ENCODE results near the gene CHRNA9.

The CHRNA9 gene

DNA sequence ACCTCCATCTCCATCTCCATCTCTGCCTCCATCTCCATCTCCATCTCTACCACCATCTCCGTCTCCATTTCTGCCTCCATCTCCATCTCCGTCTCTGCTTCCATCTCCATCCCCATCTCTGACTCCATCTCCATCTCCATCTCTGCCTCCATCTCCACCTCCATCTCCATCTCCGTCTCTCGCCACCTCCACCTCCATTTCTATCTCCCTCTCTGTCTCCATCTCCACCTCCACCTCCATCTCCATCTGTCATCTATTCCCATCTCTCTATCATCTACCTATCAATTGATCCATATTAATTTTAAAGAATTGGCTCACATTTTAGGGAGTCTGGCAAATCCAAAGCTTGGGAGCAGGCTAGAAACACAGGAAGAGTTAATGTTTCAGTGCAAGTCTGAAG is 39.6 kb upstream of the CHRNA9 start:
- CTCF ChIA-PET: no interaction called here
- no peak for TF ChIP-seq SP1 (IDR thresholded peaks at IDR 0.05)
- TF ChIP-seq, protein P1, sequence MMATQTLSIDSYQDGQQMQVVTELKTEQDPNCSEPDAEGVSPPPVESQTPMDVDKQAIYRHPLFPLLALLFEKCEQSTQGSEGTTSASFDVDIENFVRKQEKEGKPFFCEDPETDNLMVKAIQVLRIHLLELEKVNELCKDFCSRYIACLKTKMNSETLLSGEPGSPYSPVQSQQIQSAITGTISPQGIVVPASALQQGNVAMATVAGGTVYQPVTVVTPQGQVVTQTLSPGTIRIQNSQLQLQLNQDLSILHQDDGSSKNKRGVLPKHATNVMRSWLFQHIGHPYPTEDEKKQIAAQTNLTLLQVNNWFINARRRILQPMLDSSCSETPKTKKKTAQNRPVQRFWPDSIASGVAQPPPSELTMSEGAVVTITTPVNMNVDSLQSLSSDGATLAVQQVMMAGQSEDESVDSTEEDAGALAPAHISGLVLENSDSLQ (IDR thresholded peaks at IDR 0.05): no peak
- TF ChIP-seq FOXM1 (IDR thresholded peaks at IDR 0.05; ENCODE audit: borderline replicate concordance): no peak
- TF ChIP-seq ARNT (IDR thresholded peaks at IDR 0.05): no peak
- TF ChIP-seq ZNF384 (IDR thresholded peaks at IDR 0.05): no peak
- no peak for TF ChIP-seq HDGF (IDR thresholded peaks at IDR 0.05; ENCODE audit: borderline replicate concordance)
- TF ChIP-seq ELF4 (IDR thresholded peaks at IDR 0.05): no peak
- TF ChIP-seq SUZ12 (IDR thresholded peaks at IDR 0.05): no peak
- POLR2A ChIA-PET: no interaction called here
- no peak for DNase-seq (ENCODE audit: extremely low spot score)

DNA sequence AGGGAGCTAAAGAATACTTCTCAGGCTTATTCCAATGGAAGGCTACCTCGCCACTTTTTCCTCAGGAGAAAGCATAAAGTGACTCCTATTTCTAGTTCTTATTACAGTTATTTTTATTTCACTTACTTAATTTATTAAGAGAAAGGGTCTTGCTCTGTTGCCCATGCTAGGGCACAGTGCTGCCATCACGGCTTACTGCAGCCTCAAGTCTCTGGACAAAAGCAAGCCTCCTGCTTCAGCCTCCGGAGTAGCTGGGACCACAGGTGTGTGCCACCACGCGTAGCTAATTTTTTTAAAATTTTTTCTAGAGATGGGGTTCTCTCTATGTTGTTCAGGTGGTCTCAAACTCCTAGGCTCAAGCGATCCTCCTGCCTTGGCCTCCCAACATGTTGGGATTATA is 36.0 kb upstream of the CHRNA9 start:
- TF ChIP-seq FOXA1 (IDR thresholded peaks at IDR 0.05): no peak
- TF ChIP-seq CTBP1 (IDR thresholded peaks at IDR 0.05; ENCODE audit: borderline replicate concordance): no peak
- TF ChIP-seq FOXK2 (IDR thresholded peaks at IDR 0.05): no peak
- no peak for TF ChIP-seq ELF4 (IDR thresholded peaks at IDR 0.05)
- no peak for TF ChIP-seq LEF1 (IDR thresholded peaks at IDR 0.05; ENCODE audit: borderline replicate concordance)
- no peak for TF ChIP-seq SP1 (IDR thresholded peaks at IDR 0.05)
- no peak for TF ChIP-seq BHLHE40 (IDR thresholded peaks at IDR 0.05; ENCODE audit: borderline replicate concordance)
- no peak for TF ChIP-seq FOXM1 (IDR thresholded peaks at IDR 0.05; ENCODE audit: borderline replicate concordance)
- no peak for TF ChIP-seq SUZ12 (IDR thresholded peaks at IDR 0.05)
- TF ChIP-seq L3MBTL2 (conservative IDR thresholded peaks at IDR 0.05): no peak
- TF ChIP-seq ZNF384 (IDR thresholded peaks at IDR 0.05): no peak
- TF ChIP-seq TARDBP (IDR thresholded peaks at IDR 0.05): no peak
- no peak for DNase-seq (ENCODE audit: extremely low spot score)
- ChIA-PET CTCF (no interaction called here), POLR2A (no interaction called here)

DNA sequence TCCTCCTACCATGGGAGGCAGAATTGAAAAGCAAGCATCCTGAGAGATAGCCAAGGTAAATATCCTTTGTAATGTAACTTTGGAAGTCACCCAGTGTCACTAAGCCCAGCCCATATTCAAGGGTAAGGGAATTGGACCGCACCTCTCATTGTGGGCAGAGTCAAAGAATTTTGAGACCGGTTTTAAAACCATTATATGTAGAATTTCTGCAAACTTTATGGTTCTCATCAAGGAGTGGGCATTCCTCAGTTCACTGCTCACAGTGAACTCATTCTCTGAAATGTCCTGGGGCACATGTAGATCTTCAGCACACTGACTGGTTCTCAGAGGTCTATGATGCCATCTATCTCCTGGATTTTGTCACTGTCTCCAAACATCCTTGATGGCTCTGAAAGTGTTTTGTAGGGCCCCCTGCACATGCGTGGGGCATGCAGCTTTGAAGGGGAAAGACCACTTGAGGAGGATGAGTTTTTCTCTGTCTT is 35.3 kb upstream of the CHRNA9 start:
- TF ChIP-seq ARNT (IDR thresholded peaks at IDR 0.05) (no peak), SP1 (IDR thresholded peaks at IDR 0.05) (no peak), LEF1 (IDR thresholded peaks at IDR 0.05; ENCODE audit: borderline replicate concordance) (no peak), ELF4 (IDR thresholded peaks at IDR 0.05) (no peak), TARDBP (IDR thresholded peaks at IDR 0.05) (no peak), ZNF384 (IDR thresholded peaks at IDR 0.05) (no peak), FOXM1 (IDR thresholded peaks at IDR 0.05; ENCODE audit: borderline replicate concordance) (no peak), FOXA1 (IDR thresholded peaks at IDR 0.05) (no peak), BHLHE40 (IDR thresholded peaks at IDR 0.05; ENCODE audit: borderline replicate concordance) (no peak), HDGF (IDR thresholded peaks at IDR 0.05; ENCODE audit: borderline replicate concordance) (no peak), SUZ12 (IDR thresholded peaks at IDR 0.05) (no peak)
- TF ChIP-seq, protein P1 (IDR thresholded peaks at IDR 0.05): no peak
- ChIA-PET POLR2A (no interaction called here), CTCF (no interaction called here)
- no peak for DNase-seq (ENCODE audit: extremely low spot score)

DNA sequence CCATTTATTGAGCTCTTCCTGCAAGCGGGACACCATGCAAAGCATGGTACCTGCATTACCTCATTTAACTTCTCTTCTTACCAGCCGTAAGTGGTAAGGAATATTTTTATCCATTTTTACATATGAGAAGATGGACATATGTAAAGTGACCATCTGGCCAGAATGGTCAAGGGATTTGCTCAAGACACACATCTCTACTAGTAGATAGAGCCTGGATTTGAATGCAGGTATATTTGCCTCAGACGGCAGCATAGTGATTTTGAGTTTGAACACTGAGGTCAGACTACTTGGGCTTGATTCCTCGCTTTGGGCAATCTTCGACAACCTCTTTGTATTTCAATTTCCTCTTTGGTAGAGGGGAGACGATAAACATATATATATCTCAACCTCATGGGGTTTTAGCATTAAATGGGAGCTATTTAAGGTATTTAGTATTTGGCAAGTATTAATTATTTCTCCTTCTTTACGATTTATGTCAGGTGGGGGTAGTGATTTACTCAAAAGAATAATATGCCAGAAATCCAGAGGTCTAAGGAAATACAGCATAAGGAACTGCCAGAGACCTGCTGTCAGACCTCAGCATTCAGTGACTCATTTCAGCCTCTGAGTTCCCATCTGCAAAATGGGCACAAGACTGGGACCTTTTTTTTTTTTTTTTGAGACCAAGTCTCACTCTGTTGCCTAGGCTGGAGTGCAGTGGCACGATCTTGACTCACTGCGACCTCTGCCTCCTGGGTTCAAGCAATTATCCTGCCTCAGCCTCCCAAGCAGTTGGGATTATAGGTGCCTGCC is 34.6 kb upstream of the CHRNA9 start:
- no peak for TF ChIP-seq L3MBTL2 (conservative IDR thresholded peaks at IDR 0.05)
- no peak for TF ChIP-seq HDGF (IDR thresholded peaks at IDR 0.05; ENCODE audit: borderline replicate concordance)
- TF ChIP-seq CTBP1 (IDR thresholded peaks at IDR 0.05; ENCODE audit: borderline replicate concordance): no peak
- no peak for TF ChIP-seq ELF4 (IDR thresholded peaks at IDR 0.05)
- ChIA-PET POLR2A (no interaction called here), CTCF (no interaction called here)
- DNase-seq (ENCODE audit: extremely low spot score): no peak

DNA sequence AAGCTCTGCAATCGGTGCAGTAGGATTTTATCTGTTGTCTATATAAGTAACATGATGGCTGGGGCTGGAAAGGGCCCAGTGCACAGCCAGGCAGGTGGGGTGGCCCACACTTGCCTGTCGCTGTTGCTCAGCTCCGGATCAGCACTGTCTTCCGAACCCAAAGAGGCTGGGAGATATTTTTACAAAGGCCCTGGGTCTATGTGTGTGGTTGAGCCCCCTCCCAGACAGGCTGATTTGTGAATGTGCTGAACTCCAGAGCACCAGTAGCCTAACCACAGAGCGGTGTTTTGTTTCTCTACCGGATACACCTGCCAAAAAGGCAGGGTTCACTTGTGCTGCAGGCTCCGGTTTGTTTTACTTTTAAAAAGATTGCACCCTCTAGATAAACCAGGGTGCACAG is 33.5 kb upstream of the CHRNA9 start:
- TF ChIP-seq, protein P1 (IDR thresholded peaks at IDR 0.05): no peak
- TF ChIP-seq FOXK2 (IDR thresholded peaks at IDR 0.05): no peak
- TF ChIP-seq ELF4 (IDR thresholded peaks at IDR 0.05): no peak
- no peak for TF ChIP-seq ARNT (IDR thresholded peaks at IDR 0.05)
- TF ChIP-seq SUZ12 (IDR thresholded peaks at IDR 0.05): no peak
- TF ChIP-seq ZNF384 (IDR thresholded peaks at IDR 0.05): no peak
- no peak for TF ChIP-seq SP1 (IDR thresholded peaks at IDR 0.05)
- no peak for TF ChIP-seq L3MBTL2 (conservative IDR thresholded peaks at IDR 0.05)
- ChIA-PET CTCF (no interaction called here), POLR2A (no interaction called here)
- DNase-seq (ENCODE audit: extremely low spot score): no peak

DNA sequence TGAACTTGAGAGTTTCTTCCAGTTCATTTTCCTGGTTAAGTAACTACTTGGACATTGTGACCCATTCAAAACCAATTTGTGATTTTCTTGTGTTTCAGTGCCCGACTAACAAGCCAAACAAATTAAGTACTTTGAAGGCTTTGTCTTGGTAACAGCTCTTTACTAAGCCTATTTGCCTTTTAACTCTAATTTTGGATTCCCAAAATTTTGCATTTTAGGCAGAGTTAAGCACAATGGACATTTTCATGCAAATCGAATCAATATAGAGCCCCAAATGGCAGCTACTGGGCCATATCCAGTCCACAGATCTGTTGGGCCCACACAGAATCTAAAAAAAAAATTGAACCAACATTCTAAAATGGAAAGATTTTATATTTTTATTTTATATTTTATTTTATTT is 31.4 kb upstream of the CHRNA9 start:
- CTCF ChIA-PET: no interaction called here
- no peak for DNase-seq (ENCODE audit: extremely low spot score)
- POLR2A ChIA-PET: no interaction called here
- no peak for TF ChIP-seq TARDBP (IDR thresholded peaks at IDR 0.05)
- TF ChIP-seq ZNF384 (IDR thresholded peaks at IDR 0.05): no peak
- TF ChIP-seq FOXA1 (IDR thresholded peaks at IDR 0.05): no peak
- TF ChIP-seq FOXM1 (IDR thresholded peaks at IDR 0.05; ENCODE audit: borderline replicate concordance): no peak
- no peak for TF ChIP-seq L3MBTL2 (conservative IDR thresholded peaks at IDR 0.05)
- no peak for TF ChIP-seq FOXK2 (IDR thresholded peaks at IDR 0.05)
- TF ChIP-seq CTBP1 (IDR thresholded peaks at IDR 0.05; ENCODE audit: borderline replicate concordance): no peak
- TF ChIP-seq BHLHE40 (IDR thresholded peaks at IDR 0.05; ENCODE audit: borderline replicate concordance): no peak
- TF ChIP-seq NFRKB (IDR thresholded peaks at IDR 0.05): no peak
- TF ChIP-seq LEF1 (IDR thresholded peaks at IDR 0.05; ENCODE audit: borderline replicate concordance): no peak
- no peak for TF ChIP-seq HDGF (IDR thresholded peaks at IDR 0.05; ENCODE audit: borderline replicate concordance)
